ACC112 (cell line): Measurements from ENCODE around the gene PSMA3.
A peak's percentile ranks its signal among the peaks of the same experiment; 100 is the strongest.

Experiments used
- H2AFZ ChIP-seq: fragments of 200-600 bp; sonication (generic); one replicate; pipeline ENCODE4 v1.6.0; 2017; ENCODE audit warnings: antibody characterized with exemption, low read length; ENCODE audit not compliant: unreplicated experiment
- H3K27ac ChIP-seq: fragments of 200-600 bp; sonication (generic); 2 replicates; pipeline ENCODE4 v1.5.1; 2014; ENCODE audit warnings: low read depth, mild to moderate bottlenecking, antibody characterized with exemption, low read length, moderate library complexity
- H3K27me3 ChIP-seq: fragments of 200-600 bp; sonication (generic); 2 replicates; pipeline ENCODE4 v1.6.1; 2014; ENCODE audit warnings: mild to moderate bottlenecking, antibody characterized with exemption, low read length, moderate library complexity, mixed read lengths; ENCODE audit not compliant: insufficient read depth
- H3K36me3 ChIP-seq: fragments of 200-600 bp; sonication (generic); 2 replicates; pipeline ENCODE4 v1.6.1; 2016; ENCODE audit warnings: mild to moderate bottlenecking, antibody characterized with exemption, low read length, moderate library complexity, mixed read lengths; ENCODE audit not compliant: insufficient read depth
- H3K4me1 ChIP-seq: fragments of 200-600 bp; sonication (generic); one replicate; pipeline ENCODE4 v1.6.1; 2016; ENCODE audit warnings: low read length, mixed read lengths; ENCODE audit not compliant: insufficient read depth, unreplicated experiment, control insufficient read depth
- H3K4me3 ChIP-seq: fragments of 200-600 bp; sonication (generic); 2 replicates; pipeline ENCODE4 v1.5.1; 2014; ENCODE audit warnings: mild to moderate bottlenecking, low read depth, low read length
- H3K79me2 ChIP-seq: fragments of 200-600 bp; sonication (generic); one replicate; pipeline ENCODE4 v1.6.0; 2016; ENCODE audit warnings: low read length; ENCODE audit not compliant: control insufficient read depth, unreplicated experiment, insufficient read depth

The PSMA3 gene

DNA sequence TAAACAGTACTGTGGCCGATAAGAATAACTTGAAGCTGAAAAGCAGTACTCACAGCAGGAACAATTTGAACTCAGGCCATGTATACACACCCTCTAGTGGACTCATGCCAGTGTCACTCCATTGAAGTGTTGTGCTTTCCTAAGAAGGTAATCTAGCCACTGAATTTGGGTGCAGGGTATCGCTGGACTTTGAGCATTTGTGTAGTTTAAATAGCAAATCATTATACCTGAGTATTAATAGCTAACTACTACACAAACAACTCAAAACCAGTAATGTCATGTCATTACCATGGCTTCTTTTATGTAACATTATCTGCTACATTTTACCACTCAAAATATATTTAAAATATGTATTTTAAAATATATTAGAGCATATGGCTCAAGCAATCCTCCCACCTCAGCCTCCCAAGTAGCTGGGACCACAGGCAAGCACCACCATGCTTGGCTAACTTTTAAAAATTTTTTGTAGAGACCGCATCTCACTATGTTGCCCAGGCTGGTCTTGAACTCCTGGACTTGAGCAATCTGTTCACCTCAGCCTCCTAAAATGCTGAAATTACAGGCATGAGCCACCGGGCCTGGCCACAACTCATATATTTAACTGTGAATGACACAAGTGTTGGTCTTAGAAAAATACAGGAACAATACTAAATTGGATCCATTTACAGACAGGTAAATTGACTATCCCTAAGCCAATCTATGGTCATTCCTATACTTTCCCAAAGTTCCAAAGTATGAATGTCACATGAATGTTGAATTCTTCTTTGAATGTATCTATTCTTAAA lies 28.1 kb downstream of the PSMA3 start:
- Histone ChIP-seq H3K36me3 (peaks cover 49% of the 10 kb centered on the region), H3K27ac (peak overlapping the region; percentile 58), H3K4me1 (peaks cover 18% of the 10 kb centered on the region), H2AFZ (no peak overlapping the region), H3K4me3 (no peak overlapping the region), H3K27me3 (no peaks in the 10 kb centered on the region), H3K79me2 (peaks cover 59% of the 10 kb centered on the region)

DNA sequence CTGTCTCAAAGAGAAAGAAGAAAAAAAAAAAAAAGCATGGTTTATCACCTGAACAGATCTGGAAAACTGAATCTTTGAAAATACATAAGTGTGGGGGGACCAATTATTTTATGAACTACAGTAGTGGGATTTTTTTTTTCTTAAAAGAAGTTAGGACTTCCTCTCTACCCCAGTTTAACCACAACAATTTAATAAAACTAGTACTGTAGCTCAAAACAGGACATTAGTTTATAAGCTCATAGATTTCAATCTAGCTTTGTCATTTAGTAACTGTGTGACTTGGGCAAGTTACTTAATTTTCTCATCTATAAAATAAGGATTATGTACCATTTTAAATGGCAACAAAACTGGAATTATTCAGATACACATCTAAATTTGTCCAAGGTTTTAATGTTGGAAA lies 30.2 kb downstream of the PSMA3 start:
- Histone ChIP-seq H3K27ac (peak overlapping the region; percentile 47; the same call in 1 of the 2 replicates), H3K36me3 (peaks cover 45% of the 10 kb centered on the region), H3K27me3 (no peaks in the 10 kb centered on the region), H3K79me2 (peaks cover 73% of the 10 kb centered on the region), H3K4me3 (no peak overlapping the region), H3K4me1 (peaks cover 18% of the 10 kb centered on the region), H2AFZ (no peak overlapping the region)

DNA sequence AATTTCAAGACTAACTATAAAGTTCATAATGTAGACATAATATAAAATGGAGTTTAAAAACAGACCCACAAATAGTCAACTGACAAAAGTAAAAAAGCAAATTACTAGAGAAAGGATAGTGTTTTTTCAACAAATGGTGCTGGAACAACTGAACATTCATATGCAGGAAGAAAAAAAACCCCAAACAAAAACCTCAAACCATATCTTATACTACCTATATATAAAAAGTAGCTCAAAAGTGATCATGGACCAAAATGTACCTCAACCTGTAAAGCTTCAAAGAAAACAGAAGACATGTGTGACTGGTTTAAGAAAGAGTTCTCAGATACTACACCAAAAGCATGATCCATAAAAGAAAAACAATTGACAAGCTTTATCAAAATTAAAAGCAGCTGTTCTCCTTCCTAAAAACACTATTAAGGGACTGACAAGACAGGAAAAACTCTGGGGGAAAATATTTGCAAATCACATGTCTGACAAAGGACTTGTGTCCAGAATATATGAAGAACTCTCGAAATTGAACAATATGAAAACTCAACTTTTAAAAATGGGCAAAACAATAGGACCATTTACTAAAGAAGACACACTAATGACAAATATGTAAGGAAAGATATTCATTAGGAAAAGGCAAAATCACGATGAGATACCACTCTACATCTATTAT lies 31.0 kb downstream of the PSMA3 start:
- Histone ChIP-seq H3K4me3 (no peak overlapping the region), H3K4me1 (peaks cover 21% of the 10 kb centered on the region), H2AFZ (no peak overlapping the region), H3K36me3 (peaks cover 37% of the 10 kb centered on the region), H3K27ac (peak overlapping the region; percentile 47), H3K27me3 (no peaks in the 10 kb centered on the region), H3K79me2 (peaks cover 80% of the 10 kb centered on the region)

DNA sequence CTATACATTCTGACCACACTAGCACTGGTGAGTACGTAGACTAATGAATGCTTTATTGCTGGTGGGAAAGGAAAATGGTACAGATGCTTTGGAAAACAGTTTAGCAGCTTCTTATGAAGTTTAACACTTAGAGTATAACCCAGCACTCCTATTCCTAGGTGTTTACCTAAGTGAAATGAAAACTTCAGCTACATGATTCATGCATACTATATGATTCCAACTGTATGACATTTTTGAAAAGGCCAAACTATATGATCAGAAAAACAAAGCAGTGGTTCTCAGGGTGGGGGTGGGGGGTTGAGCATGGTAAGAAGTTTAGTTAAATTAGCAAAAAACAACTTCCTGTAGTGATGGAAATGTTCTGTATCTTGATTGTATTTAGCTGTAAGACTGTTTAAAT lies 31.6 kb downstream of the PSMA3 start:
- Histone ChIP-seq H3K4me3 (no peak overlapping the region), H3K79me2 (peaks cover 84% of the 10 kb centered on the region), H3K27ac (peak overlapping the region; percentile 47; the same call in 1 of the 2 replicates)

DNA sequence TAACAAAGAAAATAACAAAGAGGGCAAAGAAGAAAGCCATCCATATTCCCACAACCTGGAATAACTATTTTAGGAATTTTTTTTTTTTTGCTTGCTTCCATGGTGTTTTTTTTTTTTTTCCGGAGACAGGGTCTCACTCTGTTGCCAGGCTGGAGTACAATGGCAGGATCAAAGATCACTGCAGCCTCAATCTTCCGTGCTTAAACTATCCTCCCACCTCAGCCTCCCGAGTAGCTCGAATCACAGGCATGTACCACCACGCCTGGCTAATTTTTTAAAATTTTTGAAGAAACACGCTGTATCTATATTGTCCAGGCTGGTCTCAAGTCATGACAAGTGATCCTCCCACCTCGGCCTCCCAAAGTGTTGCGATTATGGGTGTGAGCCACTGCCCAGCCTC lies 33.5 kb downstream of the PSMA3 start:
- Histone ChIP-seq H3K27me3 (no peaks in the 10 kb centered on the region), H2AFZ (no peak overlapping the region), H3K4me1 (peaks cover 36% of the 10 kb centered on the region), H3K79me2 (peaks cover 90% of the 10 kb centered on the region), H3K27ac (no peak overlapping the region), H3K36me3 (peaks cover 26% of the 10 kb centered on the region), H3K4me3 (no peak overlapping the region)

More for the DNA sequence above, 31.6 kb downstream of the PSMA3 start:
- H3K27me3 ChIP-seq: no peaks in the 10 kb centered on the region
- no peak overlapping the region for H2AFZ ChIP-seq
- H3K4me1 ChIP-seq: peaks cover 26% of the 10 kb centered on the region
- peaks cover 35% of the 10 kb centered on the region for H3K36me3 ChIP-seq

DNA sequence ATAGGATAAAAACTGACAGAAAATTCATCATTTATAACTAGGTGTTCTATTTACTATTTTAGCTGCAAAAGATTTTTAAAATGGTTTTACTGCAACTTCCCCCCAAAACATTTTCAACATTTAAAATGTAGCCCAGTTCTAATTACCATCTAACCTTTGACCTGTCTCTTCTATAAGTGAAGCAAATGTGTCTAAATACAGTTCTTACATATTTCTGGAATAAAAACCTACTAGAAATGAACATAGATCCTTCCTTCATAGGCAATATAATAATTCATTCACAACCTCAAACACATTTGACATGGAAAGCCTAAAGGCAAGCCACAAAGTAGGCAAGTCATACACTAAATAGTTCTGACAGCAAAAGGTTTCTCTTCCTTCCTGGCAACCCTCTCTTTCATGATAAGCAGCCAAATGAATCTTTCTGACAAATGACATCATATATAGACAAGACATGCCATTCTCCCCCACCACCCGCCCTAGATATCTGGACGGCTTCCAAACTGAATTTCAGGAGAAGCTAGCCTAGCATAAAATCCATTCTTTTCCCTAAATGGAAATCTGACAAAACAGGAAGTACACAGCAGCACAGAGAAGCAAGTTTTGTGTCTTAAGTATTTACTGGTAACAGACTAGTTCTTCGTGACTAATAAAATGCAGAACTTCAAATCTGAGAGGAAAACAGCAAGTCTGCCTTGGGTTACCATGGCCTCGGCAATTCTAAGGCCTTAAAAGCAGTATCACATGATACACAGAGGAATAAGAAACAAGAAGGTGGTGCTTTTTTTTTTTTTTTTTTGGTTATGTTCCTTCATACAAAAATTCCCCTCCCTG lies 36.5 kb downstream of the PSMA3 start:
- Histone ChIP-seq H3K4me3 (no peak overlapping the region), H2AFZ (no peak overlapping the region), H3K27me3 (no peaks in the 10 kb centered on the region), H3K79me2 (peaks cover 90% of the 10 kb centered on the region), H3K4me1 (peaks cover 30% of the 10 kb centered on the region), H3K27ac (peak overlapping the region; percentile 97), H3K36me3 (peaks cover 41% of the 10 kb centered on the region)

DNA sequence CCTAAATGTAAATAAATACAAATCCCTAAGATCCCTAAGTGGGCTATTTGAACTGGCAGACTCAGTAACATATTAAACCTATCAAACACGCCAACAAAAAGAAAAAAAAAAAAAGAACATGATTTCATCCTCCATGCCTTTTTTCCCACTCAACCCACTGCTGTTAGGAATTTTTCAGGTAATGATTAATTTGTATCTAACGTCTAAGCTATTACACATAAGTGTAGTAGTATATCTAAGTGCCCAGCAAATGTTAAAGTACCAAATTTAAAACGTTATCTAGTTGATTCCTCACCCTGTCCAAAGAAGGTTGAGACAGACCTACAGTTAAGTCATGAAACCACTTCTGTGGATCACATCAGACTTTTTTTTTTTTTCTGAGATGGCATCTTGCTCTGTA lies 37.3 kb downstream of the PSMA3 start:
- Histone ChIP-seq H3K36me3 (peaks cover 44% of the 10 kb centered on the region), H3K4me1 (peaks cover 24% of the 10 kb centered on the region), H2AFZ (no peak overlapping the region), H3K27ac (peak overlapping the region; percentile 97), H3K4me3 (no peak overlapping the region), H3K27me3 (no peaks in the 10 kb centered on the region), H3K79me2 (peaks cover 84% of the 10 kb centered on the region)

DNA sequence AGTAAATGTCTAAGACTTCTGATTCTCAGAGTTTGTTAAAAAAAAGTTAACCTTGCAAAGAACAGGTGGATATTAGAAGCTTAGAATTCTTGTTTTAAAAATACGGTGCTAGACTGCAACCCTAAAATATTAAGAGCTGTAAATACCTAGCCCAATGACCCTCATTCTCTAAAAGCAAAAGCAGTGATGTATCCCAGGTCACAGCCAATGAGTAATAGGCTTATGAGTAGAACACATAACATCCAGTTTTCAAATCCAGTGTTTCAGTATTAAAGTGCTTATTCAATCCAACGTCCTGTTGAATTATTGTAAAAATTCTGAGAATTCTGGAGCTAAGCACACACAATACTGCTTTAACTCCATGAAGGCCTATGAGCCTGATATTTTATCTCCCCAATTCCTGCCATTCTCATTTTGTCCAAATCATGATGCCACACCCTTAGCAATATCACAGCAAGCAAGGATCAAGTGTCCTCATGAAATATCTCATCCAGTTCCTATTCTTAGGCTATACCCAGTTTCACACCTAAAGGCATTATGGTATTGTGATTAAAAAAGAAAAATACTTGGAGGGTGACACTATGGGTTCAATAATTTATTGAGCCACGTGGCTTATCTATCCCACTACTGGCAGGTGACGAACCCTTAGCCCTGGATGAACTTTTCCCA lies 38.4 kb downstream of the PSMA3 start:
- Histone ChIP-seq H3K79me2 (peaks cover 84% of the 10 kb centered on the region), H3K27ac (peak overlapping the region; percentile 97; the same call in 1 of the 2 replicates), H3K4me3 (no peak overlapping the region), H3K27me3 (no peaks in the 10 kb centered on the region), H3K36me3 (peaks cover 50% of the 10 kb centered on the region), H3K4me1 (peaks cover 24% of the 10 kb centered on the region), H2AFZ (no peak overlapping the region)

DNA sequence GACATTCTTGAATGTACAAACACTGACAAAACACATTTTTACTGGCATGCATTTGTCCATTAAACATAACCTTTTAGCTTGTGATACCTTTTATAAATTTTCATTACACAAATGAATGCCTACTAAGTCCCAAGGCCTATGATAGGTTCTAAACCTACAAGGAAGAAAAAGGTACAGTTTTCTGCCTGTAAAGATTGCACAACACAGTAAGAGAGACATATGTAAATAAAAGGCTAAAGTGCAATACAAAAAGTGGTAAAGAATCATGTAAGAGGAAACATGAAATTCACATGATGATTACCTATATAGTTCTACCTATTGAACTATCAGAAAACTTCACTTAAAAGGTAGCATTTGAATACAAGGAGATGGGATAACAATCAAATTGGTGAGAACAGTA lies 39.1 kb downstream of the PSMA3 start:
- Histone ChIP-seq H3K27ac (peak overlapping the region; percentile 97; the same call in 1 of the 2 replicates), H2AFZ (no peak overlapping the region), H3K4me1 (peaks cover 24% of the 10 kb centered on the region), H3K27me3 (no peaks in the 10 kb centered on the region), H3K36me3 (peaks cover 56% of the 10 kb centered on the region), H3K4me3 (no peak overlapping the region), H3K79me2 (peaks cover 83% of the 10 kb centered on the region)

DNA sequence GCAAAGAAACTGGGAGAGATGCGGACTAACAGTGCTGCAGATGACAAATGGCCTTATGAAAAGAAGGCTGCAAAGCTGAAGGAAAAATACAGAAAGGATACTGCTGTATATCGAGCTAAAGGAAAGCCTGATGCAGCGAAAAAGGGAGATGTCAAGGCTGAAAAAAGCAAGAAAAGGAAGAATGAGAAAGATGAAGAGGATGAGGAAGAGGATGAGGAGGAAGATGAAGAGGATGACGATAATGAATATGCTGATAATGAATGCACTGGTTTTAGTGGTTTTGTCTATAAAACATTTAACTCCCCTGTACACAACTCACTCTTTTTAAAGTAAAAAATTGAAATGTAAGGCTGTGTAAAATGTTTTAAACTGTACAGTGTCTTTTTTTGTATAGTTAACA lies 40.5 kb downstream of the PSMA3 start:
- Histone ChIP-seq H3K4me3 (no peak overlapping the region), H3K27me3 (no peaks in the 10 kb centered on the region), H3K79me2 (peaks cover 83% of the 10 kb centered on the region), H3K4me1 (peaks cover 24% of the 10 kb centered on the region), H2AFZ (no peak overlapping the region), H3K36me3 (peaks cover 66% of the 10 kb centered on the region), H3K27ac (no peak overlapping the region)
